Fibroblast of lung (primary cell): ENCODE data around the gene ANKRD44. TPM values are rescaled to one million over a fixed set of nuclear protein-coding genes. Genes with fewer than 3 reads are reported as not detected.
"Not testable (repeated sequence)": the region's sequence is repeated elsewhere in the genome, so short reads cannot be mapped to it uniquely, and the experiment has no call there.

ENCODE experiments used
- DNase-seq, 2 donors: peaks; one replicate each; pipeline versions ENCODE4 v3.0.0 to v3.0.0-alpha.2; 2010; ENCODE audit warnings: low read depth in 2 of 2
- H2AFZ ChIP-seq: 2 replicates; pipeline ENCODE4 v1.5.1; 2012; ENCODE audit warnings: low read length, control low read depth, inconsistent platforms
- H3K27ac ChIP-seq: 2 replicates; pipeline ENCODE4 v1.5.1; 2011; ENCODE audit warnings: low read length, control low read depth; ENCODE audit not compliant: insufficient read depth
- H3K27me3 ChIP-seq: 2 replicates; pipeline ENCODE4 v1.5.1; 2011; ENCODE audit warnings: mild to moderate bottlenecking, low read length; ENCODE audit not compliant: control insufficient read depth, insufficient read depth
- H3K36me3 ChIP-seq: 2 replicates; pipeline ENCODE4 v1.5.1; 2011; ENCODE audit warnings: low read length; ENCODE audit not compliant: control insufficient read depth, insufficient read depth
- H3K4me1 ChIP-seq: 2 replicates; pipeline ENCODE4 v1.5.1; 2011; ENCODE audit warnings: low read length; ENCODE audit not compliant: control insufficient read depth, insufficient read depth; ENCODE audit errors: extremely low read depth
- H3K4me2 ChIP-seq: 2 replicates; pipeline ENCODE4 v1.5.1; 2011; ENCODE audit warnings: low read length, control low read depth; ENCODE audit not compliant: insufficient read depth; ENCODE audit errors: extremely low read depth
- H3K4me3 ChIP-seq, 4 experiments: fragments of 200-600 bp in 1 of 4; sonication (generic) in 1 of 4; replicated peaks in 1 of 4; 2 replicates each; pipeline ENCODE4 v1.5.1; 2011 to 2016; ENCODE audit warnings: low read length in 4 of 4, low read depth in 3 of 4, mild to moderate bottlenecking in 3 of 4, control low read depth in 2 of 4, inconsistent platforms in 1 of 4, mixed read lengths in 1 of 4; ENCODE audit not compliant: insufficient read depth in 1 of 4; ENCODE audit errors: control extremely low read depth in 1 of 4
- H3K79me2 ChIP-seq: 2 replicates; pipeline ENCODE4 v1.5.1; 2012; ENCODE audit warnings: mild to moderate bottlenecking, low read length, inconsistent platforms; ENCODE audit not compliant: control insufficient read depth, insufficient read depth
- H3K9ac ChIP-seq: 2 replicates; pipeline ENCODE4 v1.5.1; 2011; ENCODE audit warnings: mild to moderate bottlenecking, low read length, control low read depth; ENCODE audit not compliant: insufficient read depth
- H3K9me3 ChIP-seq: 2 replicates; pipeline ENCODE4 v1.5.1; 2012; ENCODE audit warnings: low read depth, low read length; ENCODE audit not compliant: control insufficient read depth, insufficient read depth
- H4K20me1 ChIP-seq: 2 replicates; pipeline ENCODE4 v1.5.1; 2011; ENCODE audit warnings: low read length; ENCODE audit not compliant: control insufficient read depth, insufficient read depth; ENCODE audit errors: extremely low read depth
- EZH2 ChIP-seq: IDR thresholded peaks from 2 replicates; pipeline ENCODE4 v1.5.1; 2012; ENCODE audit warnings: low read length, control low read depth, mild to moderate bottlenecking; ENCODE audit errors: missing control alignments
- polyA plus RNA-seq, 2 donors: library from polyadenylated mRNA; depleted of rRNA in 1 of 2; stranded (reverse) in 1 of 2; unstranded in 1 of 2; fragments of >200 nt; gene quantifications; 2 replicates each; pipeline ENCODE4 v1.2.1, GENCODE V29; 2011 to 2012; ENCODE audit warnings: missing spikeins in 1 of 2
- total RNA-seq: library from RNA; depleted of rRNA; stranded (reverse); fragments of >200 nt; gene quantifications from 2 replicates; pipeline ENCODE4 v1.2.1, GENCODE V29; 2014
- TF ChIP-seq, protein P1 (sequence below), 2 donors: IDR thresholded peaks in 1 of 2; conservative IDR thresholded peaks in 1 of 2; 1 replicate in 1 of 2; 2 replicates in 1 of 2; pipeline ENCODE4 v1.5.1; 2011 to 2012; ENCODE audit warnings: low read length in 2 of 2, control low read depth in 1 of 2, inconsistent platforms in 1 of 2, low read depth in 1 of 2, mild to moderate bottlenecking in 1 of 2

ANKRD44 gene
- total and polyA plus RNA-seq, 2 donors (not counting 1 experiment from before 2014, with no cell fraction given), result 7.6 to 9.7 TPM

DNA sequence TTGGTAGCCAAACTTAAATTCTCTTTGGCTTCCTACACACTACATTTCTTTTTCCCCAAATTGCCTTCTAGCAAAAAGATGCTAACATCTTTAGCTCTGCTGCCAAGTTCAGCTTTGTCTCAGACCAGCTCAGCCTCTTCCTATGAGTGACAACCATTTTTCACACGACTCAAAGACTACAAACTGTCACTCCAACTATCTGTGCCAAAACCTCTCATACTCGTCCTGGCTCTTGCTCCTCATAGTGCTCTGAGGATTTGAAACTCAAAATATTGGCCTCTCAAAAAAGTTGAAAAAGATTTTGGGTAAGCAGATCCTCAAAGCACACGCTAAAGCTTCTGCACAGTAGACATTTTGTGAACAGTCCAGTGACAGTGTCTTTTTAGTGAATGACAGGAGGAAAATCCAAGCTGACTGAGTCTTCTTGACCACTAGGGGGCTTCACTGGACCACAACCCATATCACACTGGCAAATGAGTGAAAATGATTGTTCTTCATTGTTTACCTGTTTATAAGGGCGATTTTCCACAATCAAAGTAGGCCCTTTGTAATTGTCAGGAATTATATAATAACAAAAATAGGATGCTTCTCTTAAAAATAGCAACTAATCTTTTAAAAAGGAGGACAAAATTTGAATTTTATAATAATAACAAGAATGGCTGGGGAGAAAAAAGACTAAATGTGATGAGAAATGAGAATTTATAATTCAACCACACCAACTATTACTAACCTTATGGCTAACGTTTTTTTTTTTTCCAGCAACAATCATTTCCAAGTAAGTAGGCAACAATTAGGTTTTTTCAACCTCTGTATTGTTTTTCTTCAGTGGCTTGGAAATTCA is 298.6 kb downstream of the ANKRD44 start:
- no peak overlapping the region for H3K4me3 ChIP-seq
- H2AFZ ChIP-seq, result no peak overlapping the region
- H4K20me1 ChIP-seq, result no peaks in the 10 kb centered on the region
- no peaks in the 10 kb centered on the region for H3K4me1 ChIP-seq
- no peak overlapping the region for H3K27ac ChIP-seq
- peak; percentile 39 to 67 for DNase-seq
- no peak for TF ChIP-seq EZH2
- TF ChIP-seq, protein P1, sequence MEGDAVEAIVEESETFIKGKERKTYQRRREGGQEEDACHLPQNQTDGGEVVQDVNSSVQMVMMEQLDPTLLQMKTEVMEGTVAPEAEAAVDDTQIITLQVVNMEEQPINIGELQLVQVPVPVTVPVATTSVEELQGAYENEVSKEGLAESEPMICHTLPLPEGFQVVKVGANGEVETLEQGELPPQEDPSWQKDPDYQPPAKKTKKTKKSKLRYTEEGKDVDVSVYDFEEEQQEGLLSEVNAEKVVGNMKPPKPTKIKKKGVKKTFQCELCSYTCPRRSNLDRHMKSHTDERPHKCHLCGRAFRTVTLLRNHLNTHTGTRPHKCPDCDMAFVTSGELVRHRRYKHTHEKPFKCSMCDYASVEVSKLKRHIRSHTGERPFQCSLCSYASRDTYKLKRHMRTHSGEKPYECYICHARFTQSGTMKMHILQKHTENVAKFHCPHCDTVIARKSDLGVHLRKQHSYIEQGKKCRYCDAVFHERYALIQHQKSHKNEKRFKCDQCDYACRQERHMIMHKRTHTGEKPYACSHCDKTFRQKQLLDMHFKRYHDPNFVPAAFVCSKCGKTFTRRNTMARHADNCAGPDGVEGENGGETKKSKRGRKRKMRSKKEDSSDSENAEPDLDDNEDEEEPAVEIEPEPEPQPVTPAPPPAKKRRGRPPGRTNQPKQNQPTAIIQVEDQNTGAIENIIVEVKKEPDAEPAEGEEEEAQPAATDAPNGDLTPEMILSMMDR (conservative IDR thresholded peaks at IDR 0.05 in 1 of 2, IDR thresholded peaks at IDR 0.05 in 1 of 2; ENCODE audit: low read depth in 1 of 2, low read length in 2 of 2), result peak; percentile 78 to 93
- no peaks in the 10 kb centered on the region for H3K79me2 ChIP-seq
- no peaks in the 10 kb centered on the region for H3K27me3 ChIP-seq
- no peak overlapping the region for H3K4me2 ChIP-seq
- no peak overlapping the region for H3K9ac ChIP-seq
- H3K36me3 ChIP-seq, result no peaks in the 10 kb centered on the region
- no peaks in the 10 kb centered on the region for H3K9me3 ChIP-seq

DNA sequence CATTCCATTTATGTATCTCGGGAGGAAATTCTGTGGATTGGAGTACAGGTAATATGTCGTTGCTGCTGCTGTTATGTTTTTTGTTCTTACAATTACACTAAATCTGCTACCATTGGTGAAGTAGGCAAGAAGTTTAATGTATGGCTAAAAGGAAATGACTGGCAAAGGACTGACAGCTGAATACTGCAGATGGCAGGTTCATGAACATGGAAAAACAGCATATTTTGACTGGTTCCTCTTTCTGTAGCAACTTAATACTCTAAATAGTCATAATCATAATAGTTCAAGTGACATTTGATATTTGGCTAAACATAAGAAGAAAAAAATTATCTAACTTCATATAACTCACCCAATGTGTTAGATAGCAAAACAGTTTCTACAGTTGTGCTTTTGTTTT is 299.6 kb downstream of the ANKRD44 start:
- no peaks in the 10 kb centered on the region for H3K4me1 ChIP-seq
- H3K9me3 ChIP-seq, result no peaks in the 10 kb centered on the region
- no peaks in the 10 kb centered on the region for H3K36me3 ChIP-seq
- H3K79me2 ChIP-seq, result no peaks in the 10 kb centered on the region
- H3K9ac ChIP-seq, result no peak overlapping the region
- H3K27ac ChIP-seq, result no peak overlapping the region
- H2AFZ ChIP-seq, result no peak overlapping the region
- H3K4me2 ChIP-seq, result no peak overlapping the region
- no peaks in the 10 kb centered on the region for H4K20me1 ChIP-seq
- TF ChIP-seq, protein P1 (conservative IDR thresholded peaks at IDR 0.05 in 1 of 2, IDR thresholded peaks at IDR 0.05 in 1 of 2; ENCODE audit: low read depth in 1 of 2, low read length in 2 of 2), result no peak
- TF ChIP-seq EZH2, result no peak
- no peaks in the 10 kb centered on the region for H3K27me3 ChIP-seq
- H3K4me3 ChIP-seq, result no peak overlapping the region
- DNase-seq, result no peak

DNA sequence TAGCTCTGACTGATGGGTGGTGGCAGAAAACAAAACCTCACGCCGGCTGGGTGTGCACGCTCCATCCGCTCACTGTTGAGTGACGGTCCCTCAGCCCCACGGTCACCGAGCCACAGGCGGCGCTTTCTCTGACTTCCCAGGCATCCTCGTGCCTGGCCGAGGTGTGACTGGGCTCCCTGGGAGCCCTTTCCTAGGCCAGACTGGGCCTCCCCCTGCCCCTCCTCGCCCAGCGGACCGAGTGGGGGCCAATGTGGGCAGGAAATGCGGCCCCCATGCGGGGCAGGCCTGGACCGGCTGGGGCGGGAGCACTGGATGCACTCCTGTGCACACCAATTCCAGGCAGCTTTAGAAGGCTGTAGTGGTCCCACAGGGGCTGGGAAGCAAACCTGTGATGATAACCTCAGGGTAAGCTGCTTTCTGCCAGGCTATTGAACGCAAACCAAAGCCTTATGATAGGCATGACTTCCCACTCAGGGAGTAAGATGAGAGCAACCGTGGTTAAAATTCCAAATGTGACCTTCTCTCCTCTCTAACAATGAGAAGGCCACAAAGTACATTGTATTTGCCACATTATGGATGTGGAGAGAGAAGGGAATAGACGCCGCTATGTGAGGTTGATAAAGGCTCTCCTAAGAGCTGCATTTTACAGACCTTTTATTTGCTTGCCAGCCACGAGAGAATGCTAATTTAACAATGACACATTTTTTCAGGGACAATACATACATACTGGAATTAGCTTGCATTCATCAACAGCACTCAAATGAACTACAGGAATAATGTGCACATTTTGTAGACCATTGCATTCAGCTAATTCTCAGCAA is 300.2 kb downstream of the ANKRD44 start:
- Histone ChIP-seq H3K27me3 (no peaks in the 10 kb centered on the region), H3K9ac (no peak overlapping the region), H3K4me2 (no peak overlapping the region), H3K79me2 (no peaks in the 10 kb centered on the region), H2AFZ (no peak overlapping the region), H3K9me3 (no peaks in the 10 kb centered on the region), H3K27ac (no peak overlapping the region), H3K36me3 (no peaks in the 10 kb centered on the region), H4K20me1 (no peaks in the 10 kb centered on the region), H3K4me1 (no peaks in the 10 kb centered on the region), H3K4me3 (no peak overlapping the region)
- peak in 1 of 2 donors; percentile 47 for DNase-seq
- TF ChIP-seq EZH2, result no peak
- TF ChIP-seq, protein P1 (conservative IDR thresholded peaks at IDR 0.05 in 1 of 2, IDR thresholded peaks at IDR 0.05 in 1 of 2; ENCODE audit: low read depth in 1 of 2, low read length in 2 of 2), result no peak

DNA sequence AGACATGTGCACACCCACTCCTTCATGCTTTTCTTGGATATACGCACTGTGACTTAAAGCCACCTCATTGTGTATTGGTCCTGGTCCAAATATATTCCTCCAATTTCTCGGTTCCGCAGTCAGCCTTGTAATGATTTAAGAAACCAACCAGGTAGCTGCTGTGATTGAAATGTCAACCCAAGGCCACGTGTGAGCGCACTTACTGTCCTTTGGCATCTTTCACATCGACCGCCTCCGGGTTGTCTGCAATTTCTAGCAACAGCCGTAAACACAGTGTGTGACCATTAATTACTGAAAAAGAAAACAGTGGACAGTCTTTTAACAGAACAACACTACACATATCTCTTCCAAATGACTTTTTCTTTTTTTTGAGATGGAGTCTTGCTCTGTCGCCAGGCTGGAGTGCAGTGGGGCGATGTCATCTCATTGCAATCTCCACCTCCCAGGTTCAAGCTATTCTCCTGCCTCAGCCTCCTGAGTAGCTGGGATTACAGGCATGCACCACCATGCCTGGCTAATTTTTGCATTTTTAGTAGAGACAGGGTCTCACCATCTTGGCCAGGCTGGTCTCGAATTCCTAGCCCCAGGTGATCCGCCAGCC is 301.7 kb downstream of the ANKRD44 start:
- not testable (repeated sequence) for H2AFZ ChIP-seq, H3K27ac ChIP-seq, H3K4me3 ChIP-seq, H4K20me1 ChIP-seq, H3K4me2 ChIP-seq, DNase-seq, H3K36me3 ChIP-seq, H3K9me3 ChIP-seq, H3K79me2 ChIP-seq, H3K9ac ChIP-seq, H3K4me1 ChIP-seq, H3K27me3 ChIP-seq
